HG02852 (cell line): ENCODE data around the gene DTD2.
"Not testable (repeated sequence)": the region's sequence is repeated elsewhere in the genome, so short reads cannot be mapped to it uniquely, and the experiment has no call there.

Source experiments
- ATAC-seq: cut with Tn5 transposase; IDR thresholded peaks from one replicate; pipeline ENCODE4 v1.9.1; 2021; ENCODE audit warnings: mild to moderate bottlenecking, moderate library complexity; ENCODE audit not compliant: unreplicated experiment

Gene DTD2

DNA sequence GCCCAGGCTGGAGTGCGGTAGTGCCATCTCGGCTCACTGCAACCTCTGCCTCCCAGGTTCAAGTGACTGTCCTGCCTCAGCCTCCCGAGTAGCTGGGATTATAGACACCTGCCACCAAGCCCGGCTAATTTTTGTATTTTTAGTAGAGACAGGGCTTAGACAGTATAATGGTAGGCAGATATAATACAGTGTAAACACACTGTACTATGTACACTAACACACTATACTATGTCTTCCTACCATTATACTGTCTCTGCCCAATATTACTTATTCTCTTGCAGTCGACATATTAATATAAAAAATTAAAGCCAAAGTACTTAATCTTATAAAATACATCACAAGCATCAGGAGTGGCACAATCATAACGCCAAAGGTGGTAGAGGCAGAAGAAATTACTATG, 15.0 kb downstream of the DTD2 start:
- no peak for ATAC-seq

- no peak for ATAC-seq
Observed at GRCh38 chr14:31441273-31442111, 15.8 kb downstream of the DTD2 start.

DNA sequence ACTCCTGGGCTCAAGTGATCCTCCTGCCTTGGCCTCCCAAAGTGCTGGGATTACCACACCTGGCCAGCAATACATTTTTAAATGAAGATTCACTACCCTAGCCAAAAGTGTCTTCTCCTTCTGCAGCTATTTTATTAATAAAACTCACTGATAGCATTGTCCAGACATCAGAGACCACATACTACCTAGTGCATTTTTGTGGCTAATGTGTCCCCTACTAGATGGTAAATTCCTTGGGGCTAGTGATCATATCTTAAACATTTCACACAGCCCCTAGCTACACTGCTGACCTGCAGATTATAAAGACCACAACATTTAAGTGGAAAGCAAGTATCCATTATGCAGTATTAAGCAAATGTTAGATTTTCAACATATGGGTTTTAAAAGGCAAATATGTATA, 17.0 kb downstream of the DTD2 start:
- ATAC-seq: no peak

DNA sequence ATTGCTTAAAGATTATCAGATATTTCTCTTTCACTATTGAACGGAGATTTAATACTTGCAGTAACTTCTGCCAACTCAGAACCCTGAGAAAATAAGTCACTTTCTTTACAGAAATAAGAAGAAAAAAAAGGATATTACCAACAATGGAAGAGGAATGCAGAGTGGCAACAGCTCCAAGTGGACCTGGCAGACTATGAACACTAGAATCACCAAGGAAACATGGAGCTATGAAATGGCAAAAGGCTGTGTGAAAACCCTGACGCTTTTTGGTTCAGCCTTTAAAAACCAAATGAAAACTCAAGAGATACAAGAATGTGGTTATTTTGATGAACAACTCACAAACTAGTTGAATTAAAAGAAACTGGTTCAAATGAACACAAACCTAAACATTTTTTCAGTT, 17.7 kb downstream of the DTD2 start:
- no peak for ATAC-seq

DNA sequence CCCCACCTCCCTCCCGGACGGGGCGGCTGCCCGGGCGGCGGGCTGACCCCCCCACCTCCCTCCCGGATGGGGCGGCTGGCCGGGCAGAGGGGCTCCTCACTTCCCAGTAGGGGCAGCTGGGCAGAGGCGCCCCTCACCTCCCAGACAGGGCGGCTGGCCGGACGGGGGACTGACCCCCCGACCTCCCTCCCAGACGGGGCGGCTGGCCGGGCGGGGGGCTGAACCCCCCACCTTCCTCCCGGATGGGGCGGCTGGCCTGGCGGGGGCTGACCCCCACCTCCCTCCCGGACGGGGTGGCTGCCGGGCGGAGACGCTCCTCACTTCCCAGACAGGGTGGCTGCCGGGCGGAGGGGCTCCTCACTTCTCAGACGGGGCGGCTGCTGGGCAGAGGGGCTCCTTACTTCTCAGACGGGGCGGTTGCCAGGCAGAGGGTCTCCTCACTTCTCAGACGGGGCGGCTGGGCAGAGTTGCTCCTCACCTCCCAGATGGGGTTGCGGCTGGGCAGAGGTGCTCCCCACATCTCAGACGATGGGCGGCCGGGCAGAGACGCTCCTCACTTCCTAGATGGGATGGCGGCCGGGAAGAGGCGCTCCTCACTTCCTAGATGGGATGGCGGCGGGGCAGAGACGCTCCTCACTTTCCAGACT, 20.1 kb downstream of the DTD2 start:
- not testable (repeated sequence) for ATAC-seq

- ATAC-seq: no peak
Observed at GRCh38 chr14:31435276-31435675, 22.0 kb downstream of the DTD2 start.

DNA sequence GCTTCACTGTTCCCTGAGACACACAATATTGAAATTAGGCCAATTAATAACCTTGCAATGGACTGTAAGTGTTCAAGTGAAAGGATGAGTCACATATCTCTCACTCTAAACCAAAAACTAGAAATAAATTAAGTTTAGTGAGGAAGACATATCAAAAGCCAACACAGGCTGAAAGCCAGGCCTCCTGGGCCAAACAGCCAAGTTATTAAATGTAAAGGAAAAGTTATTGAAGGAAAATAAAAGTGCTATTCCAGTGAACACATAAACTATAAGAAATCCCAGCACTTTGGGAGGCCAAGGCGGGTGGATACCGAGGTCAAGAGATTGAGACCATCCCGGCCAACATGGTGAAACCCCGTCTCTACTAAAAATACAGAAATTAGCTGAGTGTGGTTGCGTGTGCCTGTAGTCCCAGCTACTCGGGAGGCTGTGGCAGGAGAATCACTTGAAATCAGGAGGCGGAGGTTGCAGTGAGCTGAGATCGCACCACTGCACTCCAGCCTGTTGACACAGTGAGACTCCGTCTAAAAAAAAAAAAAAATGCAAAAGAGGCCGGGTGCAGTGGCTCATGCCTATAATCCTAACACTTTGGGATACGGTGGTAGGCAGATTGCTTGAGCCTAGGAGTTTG, 26.6 kb downstream of the DTD2 start:
- no peak for ATAC-seq

DNA sequence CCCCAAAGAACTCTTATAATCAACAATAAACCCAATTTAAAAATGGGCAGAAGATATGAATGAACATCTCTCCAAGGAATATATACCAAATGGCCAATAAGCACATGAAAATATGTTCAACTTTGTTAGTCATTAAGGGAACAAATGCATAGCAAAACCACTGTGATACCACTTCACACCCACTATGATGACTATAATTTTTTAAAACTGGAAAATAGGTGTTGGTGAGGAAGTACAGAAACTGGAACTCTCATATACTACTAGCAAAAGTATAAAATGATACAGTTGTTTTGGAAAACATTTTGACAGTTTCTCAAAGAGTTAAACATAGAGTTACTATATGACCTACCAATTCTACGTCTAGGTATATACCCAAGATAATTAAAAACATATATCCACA, 27.5 kb downstream of the DTD2 start:
- no peak for ATAC-seq

DNA sequence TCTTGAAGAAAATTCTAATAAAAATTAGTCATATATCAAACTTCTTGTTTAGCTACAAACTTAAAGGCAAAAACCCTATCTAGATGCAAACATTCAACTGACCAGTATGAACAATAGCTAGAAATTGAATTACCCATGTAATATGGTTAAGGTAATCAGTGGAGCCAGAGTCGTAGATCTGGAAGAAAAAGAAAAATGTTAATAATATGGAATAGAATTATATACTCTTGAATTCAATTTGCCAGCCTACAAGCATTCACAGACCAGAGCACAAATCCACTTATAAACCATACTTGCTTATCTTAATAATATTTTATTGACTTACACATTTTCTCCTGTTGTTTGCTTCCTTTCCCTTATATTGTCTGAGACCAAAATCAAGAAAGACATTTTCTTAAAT, 29.3 kb downstream of the DTD2 start:
- ATAC-seq: no peak

DNA sequence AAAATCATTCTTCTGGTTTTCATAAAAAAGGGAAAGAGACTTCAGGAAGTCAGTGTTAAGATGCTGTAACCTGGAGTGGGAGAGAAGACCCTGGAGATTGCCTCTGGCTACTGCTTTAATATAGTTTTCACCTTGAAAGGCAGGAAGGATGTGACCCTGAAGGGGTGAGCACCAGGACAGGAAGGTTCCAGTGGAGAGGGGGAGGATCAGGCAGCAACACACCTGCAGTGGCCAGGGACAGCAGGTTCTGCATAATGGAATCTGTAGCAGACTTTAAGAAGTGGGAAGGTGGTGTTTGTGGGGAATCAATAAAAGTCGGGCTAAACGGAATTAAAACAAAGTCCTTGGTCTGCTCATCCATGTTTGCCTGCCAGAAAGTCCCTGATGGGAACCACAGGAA, 30.6 kb downstream of the DTD2 start:
- no peak for ATAC-seq

DNA sequence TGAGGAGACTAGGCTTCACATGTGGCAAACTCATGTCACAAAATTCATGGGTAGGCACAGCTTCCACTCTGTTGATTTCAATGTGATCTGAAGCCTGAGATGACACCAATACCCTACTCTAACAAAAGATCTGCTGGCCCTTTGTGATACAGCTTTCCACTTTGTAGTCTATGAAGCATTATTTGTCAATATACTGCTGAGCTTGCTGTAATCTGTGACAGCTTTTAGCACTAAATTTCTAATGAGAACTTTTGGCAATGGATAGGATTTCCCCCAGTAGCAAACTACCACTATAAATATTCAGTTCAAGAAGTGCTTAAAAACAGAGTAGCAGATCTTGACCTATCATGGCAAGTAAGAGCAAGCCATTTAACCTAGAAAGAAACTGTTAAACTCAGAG, 31.4 kb downstream of the DTD2 start:
- ATAC-seq: no peak

DNA sequence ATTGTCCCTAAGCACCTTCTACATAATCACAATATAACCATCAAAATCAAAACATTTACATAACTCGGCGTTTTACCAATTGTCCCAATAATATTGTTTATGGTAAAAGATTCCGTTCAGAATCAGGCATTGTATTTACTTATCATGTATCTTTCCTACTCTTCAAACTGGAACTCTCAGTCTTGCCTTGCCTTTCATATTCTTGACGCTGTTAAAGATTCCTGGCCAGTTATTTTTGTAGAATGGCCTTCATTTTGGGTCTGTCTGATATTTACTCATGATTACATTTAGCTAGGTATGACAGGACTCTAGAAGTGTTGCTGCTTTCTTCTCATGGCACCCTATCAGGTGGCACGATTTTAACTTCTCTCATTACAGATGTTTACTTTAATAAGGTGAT, 36.1 kb downstream of the DTD2 start:
- no peak for ATAC-seq

GRCh38 chr14:31420319-31421111, 36.8 kb downstream of the DTD2 start, which contains the start of gene HEATR5A:
TSS of gene HEATR5A (minus strand) at chr14:31420550. CDS start at chr14:31402975, 17,575 bp downstream.
- peak; percentile 96 for ATAC-seq

- peak; percentile 23 for ATAC-seq
Observed at GRCh38 chr14:31419967-31420318, 37.4 kb downstream of the DTD2 start.

DNA sequence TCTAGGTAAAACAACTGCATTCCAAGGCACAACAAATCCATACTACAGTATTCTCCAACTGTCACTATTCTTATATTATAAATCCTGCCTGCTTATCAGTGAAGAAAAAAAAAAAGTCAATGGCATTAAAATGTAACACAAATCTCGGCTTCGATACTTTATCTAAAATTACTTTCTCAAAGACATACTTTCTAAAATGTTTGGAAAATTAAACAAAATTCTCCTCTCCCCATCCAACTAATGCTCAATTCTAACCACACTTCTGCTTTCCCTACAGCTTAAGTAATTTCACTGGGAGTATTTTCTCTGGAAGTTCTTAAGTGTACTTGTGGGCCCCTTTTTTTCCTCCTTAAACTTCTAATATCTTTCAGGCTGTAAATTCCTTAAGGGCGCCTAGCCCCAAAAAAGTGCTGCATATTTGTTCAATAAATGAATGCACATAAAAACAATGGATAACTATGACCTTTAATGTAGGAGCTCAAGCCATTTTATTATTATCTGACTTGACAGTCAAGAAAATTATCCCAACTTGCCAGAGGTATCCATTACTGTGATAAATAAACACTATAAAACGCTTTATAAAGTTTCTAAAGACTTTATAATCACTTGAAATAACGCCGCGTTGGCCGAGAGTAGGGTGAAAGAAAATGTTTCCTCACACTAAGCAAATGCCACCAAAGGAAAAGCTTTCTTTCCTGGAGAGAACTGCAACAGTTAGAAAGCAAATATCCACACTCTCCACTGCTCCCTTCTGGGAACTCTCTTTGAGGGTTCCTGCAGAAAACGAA, 37.9 kb downstream of the DTD2 start:
- ATAC-seq: no peak

DNA sequence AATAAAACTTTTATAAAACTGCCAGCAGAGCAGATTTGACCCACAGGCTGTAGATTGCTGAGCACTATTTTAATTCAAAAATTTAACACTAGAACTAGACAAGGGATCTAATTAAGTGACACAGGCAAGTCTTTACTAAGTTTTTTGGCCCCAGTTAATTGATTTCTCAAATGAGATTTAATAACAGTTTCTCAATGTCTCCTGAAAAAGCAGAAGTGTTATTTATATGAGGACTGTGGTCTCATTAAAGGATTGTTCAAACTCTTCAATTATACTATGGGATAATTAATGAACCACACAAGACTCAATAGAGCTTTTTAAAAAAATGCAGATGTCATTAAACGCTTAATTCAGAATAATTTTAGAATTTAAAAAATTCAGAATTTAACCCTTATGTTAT, 38.9 kb downstream of the DTD2 start:
- ATAC-seq: no peak

- ATAC-seq: no peak
Observed at GRCh38 chr14:31414190-31414833, 43.0 kb downstream of the DTD2 start.

DNA sequence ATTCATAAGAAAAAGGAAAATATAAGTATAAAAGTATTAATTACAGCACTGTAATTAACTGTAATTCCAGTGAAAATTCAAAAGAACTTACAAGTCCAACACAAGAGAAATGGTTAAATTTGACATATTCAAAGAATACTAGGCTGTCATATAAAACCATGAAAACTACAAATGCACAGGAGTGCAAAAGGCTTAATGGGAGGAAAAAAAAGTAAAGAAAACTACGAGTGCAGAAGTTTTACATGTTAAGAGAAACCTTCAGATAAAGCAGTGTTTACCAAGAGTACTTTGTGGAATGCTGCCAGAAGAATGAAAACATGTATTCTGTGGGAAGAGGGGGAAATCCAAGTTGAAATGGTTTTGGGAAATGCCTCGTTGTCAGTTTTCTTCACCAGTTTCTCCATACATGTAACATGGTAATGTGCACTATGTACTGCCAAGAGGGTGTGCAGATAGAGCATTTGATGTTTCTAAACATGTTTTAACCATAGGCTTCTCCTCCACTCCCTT, 46.0 kb downstream of the DTD2 start:
- ATAC-seq: no peak

- no peak for ATAC-seq
Observed at GRCh38 chr14:31410048-31410650, 47.2 kb downstream of the DTD2 start.
